ENCODE results near the gene GAREM1. TPM values are rescaled to one million over a fixed set of nuclear protein-coding genes. Genes with fewer than 3 reads are reported as not detected.

Gene GAREM1
- total and polyA plus RNA-seq, 9 of the 15 experiments (the other 6 are each of a cell fraction or from before 2014, with no cell fraction given) = 0.03 to 0.33 (median 0.07) TPM; not detected in 1

GRCh38 chr18:32450026-32450691, 20.5 kb downstream of the GAREM1 start:
- FAIRE-seq = no peak
- Histone ChIP-seq H3K4me3 (no peak overlapping the region), H3K4me1 (replicated peaks in 1 of 2; ENCODE audit: control insufficient read depth in 2 of 2, insufficient read depth in 2 of 2, low read length in 2 of 2) (no peaks in the 10 kb centered on the region), H3K4me2 (ENCODE audit: insufficient read depth, low read length) (no peak overlapping the region), H3K27ac (ENCODE audit: extremely low read depth, low read depth, low read length) (no peak overlapping the region), H3K79me2 (ENCODE audit: control insufficient read depth, insufficient read depth, low read length) (no peaks in the 10 kb centered on the region), H4K20me1 (replicated peaks; ENCODE audit: control insufficient read depth, insufficient read depth, low read length) (no peaks in the 10 kb centered on the region), H2AFZ (ENCODE audit: low read depth, low read length) (no peak overlapping the region), H3K27me3 (ENCODE audit: control insufficient read depth in 2 of 2, insufficient read depth in 2 of 2, low read length in 2 of 2) (no peaks in the 10 kb centered on the region), H3K9me3 (replicated peaks; ENCODE audit: control insufficient read depth, insufficient read depth, low read depth, low read length) (no peaks in the 10 kb centered on the region), H3K36me3 (ENCODE audit: control insufficient read depth, insufficient read depth, low read length) (no peaks in the 10 kb centered on the region), H3K9me1 (ENCODE audit: control insufficient read depth, insufficient read depth, low read length) (no peaks in the 10 kb centered on the region), H3K9ac (ENCODE audit: insufficient read depth in 1 of 2, low read depth in 2 of 2, low read length in 2 of 2) (no peak overlapping the region)
- no peak for DNase-seq (ENCODE audit: extremely low read depth in 1 of 4, low spot score in 3 of 4)
- 0% methylated on average over 3 of the region's 3 CpGs for WGBS (ENCODE audit: insufficient coverage, low coverage, missing lambda C conversion rate)
- POLR2A ChIA-PET = interaction anchor here (0.7 kb wide), 1 partner anchor 29 kb away, joined by 3 read pairs; no protein-coding TSS in a partner anchor
- CTCF ChIA-PET (ENCODE audit: low intra/inter-chr PET ratio) = no interaction called here
- in situ Hi-C loops (cut with MboI) (no loop called here), intact Hi-C loops (cut with micrococcal nuclease) (no loop called here)
- BruUV-seq (replicated peaks) = no TSS peak
- no peak for ATAC-seq
- TF ChIP-seq MAFK (IDR thresholded peaks at IDR 0.05; ENCODE audit: low read length) = peak; percentile 44; the same call in 1 of the 2 replicates
- TF ChIP-seq ZNF316 (IDR thresholded peaks at IDR 0.05) = peak; percentile 52; the same call in 1 of the 2 replicates
- TF ChIP-seq GABPB1 (CRISPR knock-in tag; IDR thresholded peaks at IDR 0.05) = no peak
- TF ChIP-seq TARDBP (IDR thresholded peaks at IDR 0.05) = no peak
- TF ChIP-seq MAFF (IDR thresholded peaks at IDR 0.05; ENCODE audit: low read length) = peak; percentile 65
- TF ChIP-seq MAFG (tag; conservative IDR thresholded peaks at IDR 0.05) = peak; percentile 25; the same call in 1 of the 2 replicates

GRCh38 chr18:32446780-32447179, 23.9 kb downstream of the GAREM1 start:
- POLR2A ChIA-PET = no interaction called here
- 1% methylated on average over 3 of the region's 3 CpGs for WGBS (ENCODE audit: insufficient coverage, low coverage, missing lambda C conversion rate)
- no peaks in the 10 kb centered on the region for H3K4me1 ChIP-seq (replicated peaks in 1 of 2; ENCODE audit: control insufficient read depth in 2 of 2, insufficient read depth in 2 of 2, low read length in 2 of 2)
- FAIRE-seq = no peak
- no peaks in the 10 kb centered on the region for H4K20me1 ChIP-seq (replicated peaks; ENCODE audit: control insufficient read depth, insufficient read depth, low read length)
- H3K27ac ChIP-seq (ENCODE audit: extremely low read depth, low read depth, low read length) = no peak overlapping the region
- in situ Hi-C loops (cut with MboI) = no loop called here
- no peaks in the 10 kb centered on the region for H3K27me3 ChIP-seq (ENCODE audit: control insufficient read depth in 2 of 2, insufficient read depth in 2 of 2, low read length in 2 of 2)
- no peak for ATAC-seq
- no peak for DNase-seq (ENCODE audit: extremely low read depth in 1 of 4, low spot score in 3 of 4)
- H3K9ac ChIP-seq (ENCODE audit: insufficient read depth in 1 of 2, low read depth in 2 of 2, low read length in 2 of 2) = no peak overlapping the region
- CTCF ChIA-PET (ENCODE audit: low intra/inter-chr PET ratio) = no interaction called here
- no peak overlapping the region for H3K4me2 ChIP-seq (ENCODE audit: insufficient read depth, low read length)
- TF ChIP-seq CREB5 (CRISPR knock-in tag; IDR thresholded peaks at IDR 0.05) (no peak), ZNF212 (CRISPR knock-in tag; IDR thresholded peaks at IDR 0.05) (no peak), SAP30 (IDR thresholded peaks at IDR 0.05; ENCODE audit: borderline replicate concordance, insufficient read depth, low read depth, low read length, poor library complexity, severe bottlenecking) (no peak), ZNF311 (CRISPR knock-in tag; IDR thresholded peaks at IDR 0.05) (no peak), BCOR (IDR thresholded peaks at IDR 0.05) (no peak), SRSF9 (IDR thresholded peaks at IDR 0.05; ENCODE audit: borderline replicate concordance, low read depth, low read length) (no peak), ZBTB17 (CRISPR knock-in tag; IDR thresholded peaks at IDR 0.05) (no peak), NFIC (IDR thresholded peaks at IDR 0.05) (no peak), ARNT (IDR thresholded peaks at IDR 0.05) (no peak), ZNF436 (CRISPR knock-in tag; IDR thresholded peaks at IDR 0.05) (no peak)
- H3K9me1 ChIP-seq (ENCODE audit: control insufficient read depth, insufficient read depth, low read length) = no peaks in the 10 kb centered on the region
- intact Hi-C loops (cut with micrococcal nuclease) = no loop called here
- BruUV-seq (replicated peaks) = no TSS peak
- H2AFZ ChIP-seq (ENCODE audit: low read depth, low read length) = no peak overlapping the region
- H3K4me3 ChIP-seq = no peak overlapping the region
- no peaks in the 10 kb centered on the region for H3K79me2 ChIP-seq (ENCODE audit: control insufficient read depth, insufficient read depth, low read length)
- no peaks in the 10 kb centered on the region for H3K36me3 ChIP-seq (ENCODE audit: control insufficient read depth, insufficient read depth, low read length)
- no peaks in the 10 kb centered on the region for H3K9me3 ChIP-seq (replicated peaks; ENCODE audit: control insufficient read depth, insufficient read depth, low read depth, low read length)
